Activated effector memory CD4-positive, alpha-beta T cell treated with Interleukin-2 at 50 U/mL for 16 hours (primary cell): ENCODE data around the gene DEDD.
A peak's percentile ranks its signal among the peaks of the same experiment; 100 is the strongest.

Experiments used
- DNase-seq: peaks from one replicate; pipeline ENCODE4 v3.0.0-alpha.2; 2020

Gene DEDD

DNA sequence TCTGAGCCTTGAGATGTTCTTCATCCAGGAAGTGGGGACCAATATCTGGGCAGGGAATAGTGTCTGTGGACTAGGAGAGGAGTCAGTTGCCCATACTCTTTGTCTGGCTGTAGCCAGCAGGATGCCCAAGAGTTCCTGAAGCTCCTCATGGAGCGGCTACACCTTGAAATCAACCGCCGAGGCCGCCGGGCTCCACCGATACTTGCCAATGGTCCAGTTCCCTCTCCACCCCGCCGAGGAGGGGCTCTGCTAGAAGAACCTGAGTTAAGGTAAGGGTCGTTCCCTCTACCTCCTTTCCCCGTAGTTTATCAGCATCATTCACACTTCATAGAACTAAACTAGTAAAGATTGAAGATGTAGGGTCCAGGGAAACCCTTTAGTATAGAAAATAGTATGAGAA lies 30.3 kb upstream of the DEDD start:
- DNase-seq: no peak

DNA sequence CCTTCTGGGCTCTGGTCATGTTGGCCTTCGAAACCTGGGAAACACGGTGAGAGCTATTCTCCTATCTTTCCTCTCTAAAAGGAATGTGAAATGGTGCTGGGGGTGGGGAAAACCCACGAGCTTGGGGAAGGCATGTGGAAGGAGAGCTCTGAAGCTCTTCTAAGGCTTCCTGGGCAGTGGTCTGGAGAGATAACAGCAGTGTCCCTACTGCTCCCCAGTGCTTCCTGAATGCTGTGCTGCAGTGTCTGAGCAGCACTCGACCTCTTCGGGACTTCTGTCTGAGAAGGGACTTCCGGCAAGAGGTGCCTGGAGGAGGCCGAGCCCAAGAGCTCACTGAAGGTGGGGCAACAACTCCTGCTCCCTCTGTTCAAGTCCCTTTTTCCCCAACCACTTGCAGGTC lies 29.6 kb upstream of the DEDD start:
- no peak for DNase-seq

DNA sequence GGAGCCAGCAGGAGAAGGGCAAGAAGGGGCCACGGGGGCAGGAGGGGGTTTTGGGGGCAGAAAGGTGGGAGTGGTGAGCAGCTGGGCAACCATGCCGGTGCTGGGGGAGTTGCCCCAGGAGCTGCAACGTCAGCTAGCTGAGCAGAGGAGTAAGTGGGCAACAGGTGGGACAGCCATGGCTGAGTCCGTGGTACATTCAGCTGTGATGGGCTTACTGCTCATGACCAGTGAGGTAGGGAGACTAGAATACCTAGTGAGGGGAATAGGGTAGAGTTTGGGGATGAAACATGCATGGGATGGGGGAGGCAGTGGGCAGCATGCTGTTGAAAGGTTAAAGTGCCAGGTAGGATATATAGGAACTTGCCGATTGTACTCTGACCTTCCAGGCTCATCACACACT lies 29.2 kb upstream of the DEDD start:
- DNase-seq: no peak

DNA sequence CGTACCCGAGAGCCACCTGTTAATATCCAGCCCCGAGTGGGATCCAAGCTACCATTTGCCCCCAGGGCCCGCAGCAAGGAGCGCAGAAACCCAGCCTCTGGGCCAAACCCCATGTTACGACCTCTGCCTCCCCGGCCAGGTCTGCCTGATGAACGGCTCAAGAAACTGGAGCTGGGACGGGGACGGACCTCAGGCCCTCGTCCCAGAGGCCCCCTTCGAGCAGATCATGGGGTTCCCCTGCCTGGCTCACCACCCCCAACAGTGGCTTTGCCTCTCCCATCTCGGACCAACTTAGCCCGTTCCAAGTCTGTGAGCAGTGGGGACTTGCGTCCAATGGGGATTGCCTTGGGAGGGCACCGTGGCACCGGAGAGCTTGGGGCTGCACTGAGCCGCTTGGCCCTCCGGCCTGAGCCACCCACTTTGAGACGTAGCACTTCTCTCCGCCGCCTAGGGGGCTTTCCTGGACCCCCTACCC lies 28.2 kb upstream of the DEDD start:
- DNase-seq: no peak

DNA sequence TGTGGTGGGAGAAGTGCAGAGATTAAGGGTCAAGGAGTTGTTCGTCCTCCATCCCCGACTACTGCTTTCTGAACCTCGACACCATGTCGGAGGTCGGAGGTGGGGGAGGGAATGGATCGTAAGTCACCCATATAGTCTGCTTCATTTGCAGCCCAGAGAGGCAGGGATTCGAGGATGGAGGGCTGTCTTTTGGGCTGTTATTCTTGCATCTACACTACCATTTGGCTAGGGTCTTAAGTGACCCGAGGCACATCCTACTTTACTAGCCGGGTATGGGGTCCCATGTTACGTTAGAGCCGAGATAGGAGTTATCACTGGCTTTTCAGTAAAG lies 27.4 kb upstream of the DEDD start:
- no peak for DNase-seq

DNA sequence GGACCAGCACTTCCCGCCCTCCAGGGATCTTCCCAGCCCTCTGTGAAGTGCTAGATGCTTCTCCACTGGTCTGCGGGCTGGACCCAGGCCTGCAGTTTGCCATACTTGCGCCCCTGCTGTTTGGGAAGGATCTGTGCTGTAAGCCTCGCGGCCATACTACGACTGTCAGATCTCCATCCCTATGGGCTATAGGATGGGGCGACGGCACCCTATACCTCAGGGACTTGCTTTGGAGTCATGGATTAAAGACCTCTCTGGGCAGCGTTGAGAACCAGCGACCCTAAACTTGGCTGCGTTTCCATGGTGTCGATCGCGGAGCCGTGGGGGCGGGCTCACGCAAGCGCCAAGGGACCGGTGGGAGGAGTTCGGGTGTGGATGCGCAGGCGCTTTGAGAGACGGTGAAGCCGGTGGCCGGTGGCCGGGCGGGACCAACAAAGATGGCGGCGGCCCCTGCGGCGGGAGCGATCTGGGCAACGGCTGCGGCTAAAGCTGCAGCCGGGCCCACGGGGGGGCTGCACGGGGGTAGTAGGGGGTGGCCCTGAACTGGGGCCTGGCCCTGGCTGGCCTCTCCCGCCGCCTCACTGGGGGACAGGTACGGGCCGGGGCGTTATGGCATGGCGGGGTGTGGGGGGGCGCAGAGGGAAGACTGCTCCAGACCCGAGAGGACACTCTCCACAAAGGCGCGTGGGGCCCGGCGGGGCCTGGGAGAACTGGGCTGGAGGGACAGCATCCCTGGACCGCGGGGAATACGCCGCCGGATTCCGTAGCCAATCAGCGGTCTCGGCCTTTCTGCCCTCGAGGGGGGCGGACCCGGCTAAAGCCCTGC lies 26.8 kb upstream of the DEDD start, which contains the start of gene USP21:
Gene USP21, plus strand, starts transcription at position 414 of the 826 bp plus-strand sequence. CDS start 1,141 bp downstream, outside the sequence.
- peak; percentile 89 for DNase-seq

DNA sequence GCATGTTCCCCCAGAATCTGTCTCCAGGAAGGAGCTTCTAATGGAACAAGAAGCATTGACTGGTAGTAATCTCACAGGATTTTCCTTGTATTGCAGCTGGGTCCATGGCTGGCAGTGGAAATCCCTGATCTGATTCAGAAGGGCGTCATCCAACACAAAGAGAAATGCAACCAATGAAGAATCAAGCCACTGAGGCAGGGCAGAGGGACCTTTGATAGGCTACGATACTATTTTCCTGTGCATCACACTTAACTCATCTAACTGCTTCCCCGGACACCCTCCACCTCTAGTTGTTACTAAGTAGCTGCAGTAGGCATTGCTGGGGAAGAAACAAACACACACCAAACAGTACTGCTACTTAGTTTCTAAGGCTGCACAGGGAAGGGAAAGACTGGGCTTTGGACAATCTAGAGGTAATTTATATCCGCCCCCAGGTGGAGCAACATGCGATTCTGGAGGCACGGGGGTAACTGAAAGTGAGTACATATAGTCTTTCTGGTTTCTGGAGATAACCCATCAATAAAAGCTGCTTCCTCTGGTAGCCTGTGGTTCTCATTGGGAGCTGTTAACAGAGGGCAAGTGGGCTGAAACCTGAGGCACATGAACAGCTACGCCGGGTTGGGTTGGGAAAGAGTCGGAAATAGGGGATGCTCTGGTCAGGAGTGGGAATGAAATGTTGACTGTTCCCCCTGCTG lies 26.0 kb upstream of the DEDD start:
- DNase-seq: no peak

DNA sequence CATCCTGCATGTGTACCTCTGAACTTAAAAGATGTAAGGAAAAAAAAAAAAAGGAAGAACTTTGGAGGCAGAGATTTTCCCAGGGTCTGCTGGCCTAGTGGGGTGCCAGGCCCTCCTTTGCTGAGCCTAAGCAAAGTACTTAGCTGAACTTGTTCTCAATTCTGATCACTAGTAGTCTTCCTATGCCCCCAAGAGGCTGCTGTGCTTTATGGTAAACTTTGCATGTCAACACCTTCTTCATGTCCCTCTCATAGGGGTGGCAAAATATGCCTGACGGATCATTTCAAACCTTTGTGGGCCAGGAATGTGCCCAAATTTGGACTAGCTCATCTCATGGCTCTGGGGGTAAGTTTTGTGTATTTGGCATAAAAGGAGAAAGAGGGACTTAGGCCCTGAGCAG lies 25.4 kb upstream of the DEDD start:
- DNase-seq: no peak

DNA sequence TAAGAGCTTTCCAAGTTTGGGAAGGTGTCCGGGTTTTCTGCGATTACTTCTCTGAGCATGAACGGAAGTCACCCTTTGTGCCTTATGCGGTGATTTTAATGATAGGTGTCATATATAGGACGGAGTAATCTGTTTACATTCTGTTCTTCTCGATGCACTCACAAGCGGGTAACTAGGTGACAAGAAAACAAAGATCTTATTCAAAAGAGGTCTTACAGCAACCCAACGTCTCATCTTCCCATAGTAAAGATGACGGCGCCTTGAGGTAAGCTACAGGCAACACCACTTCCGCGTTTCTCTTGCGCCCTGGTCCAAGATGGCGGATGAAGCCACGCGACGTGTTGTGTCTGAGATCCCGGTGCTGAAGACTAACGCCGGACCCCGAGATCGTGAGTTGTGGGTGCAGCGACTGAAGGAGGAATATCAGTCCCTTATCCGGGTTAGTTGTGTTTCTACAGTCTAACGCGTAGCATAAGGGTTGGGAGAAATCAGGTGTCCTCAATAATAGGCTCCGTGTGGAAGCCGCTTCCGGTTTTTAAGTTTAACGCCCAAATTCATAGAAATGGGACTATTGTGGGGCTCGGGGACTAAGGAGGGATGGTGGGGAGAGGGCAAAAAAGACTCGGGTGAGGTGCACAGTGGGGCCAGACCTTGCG lies 21.3 kb upstream of the DEDD start, which contains the start of gene UFC1:
Gene UFC1, plus strand, starts transcription at position 297 of the 656 bp plus-strand sequence. Its CDS starts 20 bp downstream, at position 317.
- peak; percentile 73 for DNase-seq

DNA sequence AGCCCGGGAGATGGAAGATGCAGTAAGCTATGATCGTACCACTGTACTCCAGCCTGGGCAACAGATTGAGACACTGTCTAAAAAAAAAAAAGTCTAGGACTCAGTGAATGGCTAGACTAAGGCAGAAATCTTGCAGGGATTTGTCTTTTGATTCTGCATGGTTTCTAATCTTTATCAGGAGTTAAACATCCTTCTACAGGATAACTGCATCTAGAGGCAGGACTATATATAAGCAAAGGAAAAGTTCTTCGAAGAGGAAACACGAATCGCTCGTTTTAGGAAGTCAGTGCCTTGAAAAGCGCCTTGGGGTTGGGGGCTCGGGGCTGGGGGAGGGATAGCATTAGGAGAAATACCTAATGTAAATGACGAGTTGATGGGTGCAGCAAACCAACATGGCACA lies 20.7 kb upstream of the DEDD start:
- no peak for DNase-seq

DNA sequence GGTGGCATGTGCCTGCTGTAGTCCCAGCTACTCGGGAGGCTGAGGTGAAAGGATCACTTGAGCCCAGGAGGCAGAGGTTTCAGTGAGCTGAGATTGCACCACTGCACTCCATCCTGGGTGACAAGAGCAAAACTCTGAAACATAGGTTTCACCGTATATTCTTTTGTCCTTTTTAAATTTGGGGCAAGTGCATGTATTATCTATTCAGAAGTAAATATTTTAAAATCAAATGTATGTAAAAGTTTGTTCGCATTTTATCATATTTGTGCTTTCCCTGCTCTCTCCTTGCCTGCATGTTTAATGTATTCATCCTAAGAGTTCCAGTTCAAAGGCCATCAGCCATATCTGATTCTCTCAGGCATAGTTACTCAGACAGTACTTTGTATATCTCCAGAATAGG lies 13.4 kb upstream of the DEDD start:
- DNase-seq: no peak

DNA sequence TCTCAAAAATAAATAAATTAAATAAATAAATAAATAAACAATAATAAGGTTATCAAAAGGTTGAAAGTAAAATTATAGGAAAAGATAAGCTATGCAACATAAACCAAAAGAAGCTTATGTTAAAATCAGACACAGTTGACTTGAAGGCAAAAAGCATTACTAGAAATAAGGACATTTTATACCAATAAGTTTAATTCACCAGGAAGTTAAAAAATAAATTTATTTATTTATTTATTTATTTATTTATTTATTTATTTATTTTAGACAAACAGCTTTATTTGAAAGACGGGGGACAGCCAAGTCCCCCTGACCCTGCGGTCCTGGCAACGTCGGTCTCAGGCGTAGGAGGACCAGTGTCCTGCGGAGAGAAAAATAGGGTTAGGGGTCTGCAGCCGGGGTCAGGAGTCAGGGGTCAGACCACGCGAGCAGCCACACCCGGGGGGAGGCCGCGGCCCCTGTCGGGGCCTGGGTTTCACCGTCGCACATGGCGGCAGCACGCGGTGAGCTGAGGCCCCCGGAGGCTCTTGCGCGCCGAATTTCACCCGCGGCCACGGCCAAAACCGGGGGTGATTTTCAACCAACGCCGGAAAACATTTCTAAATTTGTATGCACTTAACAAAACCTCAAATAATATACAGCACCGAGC lies 8.4 kb upstream of the DEDD start:
- no peak for DNase-seq

DNA sequence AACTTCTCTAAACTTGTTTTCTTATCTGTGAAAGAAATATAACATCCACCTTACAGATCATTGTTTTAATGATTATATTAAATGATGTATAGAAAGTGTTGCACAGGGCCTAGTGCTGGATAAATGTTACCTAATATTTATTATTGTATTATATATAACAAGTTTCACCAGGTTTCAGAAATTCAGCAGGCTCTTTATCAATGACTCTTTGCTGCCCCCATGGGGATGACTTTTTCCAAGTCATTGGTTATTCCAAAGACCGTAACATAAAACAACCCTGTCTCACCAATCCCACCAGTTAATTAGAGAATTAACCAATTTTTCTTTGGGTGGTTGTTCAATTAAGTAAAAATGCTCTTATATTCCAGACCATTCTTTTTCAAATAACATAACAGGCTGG lies 7.3 kb upstream of the DEDD start:
- no peak for DNase-seq

DNA sequence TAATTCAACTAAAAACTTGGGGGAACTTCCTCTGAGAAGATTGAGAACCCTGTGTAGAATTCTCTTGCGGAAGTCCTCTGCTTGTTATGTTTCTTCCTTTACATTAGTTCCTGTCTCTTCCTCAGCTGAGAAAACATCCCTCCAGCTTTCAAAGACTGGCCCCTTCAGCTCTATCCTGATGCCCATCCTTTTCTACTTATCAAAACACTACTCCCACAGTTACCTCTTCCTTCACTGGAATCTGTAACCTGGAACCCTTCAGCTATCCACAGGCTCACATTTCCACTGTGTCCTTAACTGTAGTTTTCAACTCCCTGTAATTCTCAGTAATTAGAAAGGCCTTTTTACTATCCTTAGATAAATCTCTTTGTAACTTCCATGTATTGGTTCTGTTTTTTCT lies 6.0 kb upstream of the DEDD start:
- DNase-seq: no peak

DNA sequence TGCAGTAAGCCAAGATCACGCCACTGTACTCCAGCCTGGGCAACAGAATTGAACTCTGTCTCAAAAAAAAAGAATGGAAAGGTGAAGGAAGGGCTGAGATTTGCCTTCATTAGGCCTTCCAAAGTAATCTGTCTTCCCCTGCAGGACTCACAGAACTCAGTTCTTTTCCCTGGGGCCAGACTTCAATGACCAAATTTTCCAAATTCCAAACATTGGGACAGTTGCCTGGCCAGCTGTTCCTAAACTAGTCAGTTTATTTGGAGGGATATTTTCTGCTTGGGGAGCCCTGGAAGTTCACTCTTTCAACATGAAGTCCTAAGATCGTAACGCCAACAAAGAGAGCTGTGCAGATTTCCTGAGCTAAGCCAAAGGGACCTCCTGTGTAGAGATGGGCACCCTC lies 5.4 kb upstream of the DEDD start:
- DNase-seq: no peak

DNA sequence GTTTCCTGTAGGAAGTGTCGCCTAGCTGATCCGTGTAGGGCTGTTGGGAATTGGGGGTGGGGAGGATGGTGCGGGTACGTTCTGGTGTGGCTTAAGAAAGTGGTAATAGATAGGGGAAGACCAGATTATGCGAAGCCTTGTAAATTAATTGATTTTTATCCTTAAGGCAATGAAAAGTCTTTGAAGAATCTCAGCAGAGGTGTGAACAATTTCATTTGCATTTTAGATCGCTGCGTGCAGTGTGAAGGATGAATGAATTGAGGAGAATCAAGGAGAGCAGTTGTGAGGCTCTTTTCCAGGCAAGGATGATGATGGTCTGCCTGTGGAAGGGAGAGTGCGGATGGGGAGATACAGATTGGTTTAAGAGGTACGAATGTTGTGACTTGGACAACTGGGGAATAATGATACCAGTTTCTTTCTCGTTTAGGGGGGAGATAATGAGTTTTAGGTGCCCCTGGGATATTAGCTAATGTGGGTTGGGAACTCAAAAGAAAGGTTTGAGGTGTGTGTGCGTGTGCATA lies 813 bp upstream of the DEDD start:
- DNase-seq: no peak

DNA sequence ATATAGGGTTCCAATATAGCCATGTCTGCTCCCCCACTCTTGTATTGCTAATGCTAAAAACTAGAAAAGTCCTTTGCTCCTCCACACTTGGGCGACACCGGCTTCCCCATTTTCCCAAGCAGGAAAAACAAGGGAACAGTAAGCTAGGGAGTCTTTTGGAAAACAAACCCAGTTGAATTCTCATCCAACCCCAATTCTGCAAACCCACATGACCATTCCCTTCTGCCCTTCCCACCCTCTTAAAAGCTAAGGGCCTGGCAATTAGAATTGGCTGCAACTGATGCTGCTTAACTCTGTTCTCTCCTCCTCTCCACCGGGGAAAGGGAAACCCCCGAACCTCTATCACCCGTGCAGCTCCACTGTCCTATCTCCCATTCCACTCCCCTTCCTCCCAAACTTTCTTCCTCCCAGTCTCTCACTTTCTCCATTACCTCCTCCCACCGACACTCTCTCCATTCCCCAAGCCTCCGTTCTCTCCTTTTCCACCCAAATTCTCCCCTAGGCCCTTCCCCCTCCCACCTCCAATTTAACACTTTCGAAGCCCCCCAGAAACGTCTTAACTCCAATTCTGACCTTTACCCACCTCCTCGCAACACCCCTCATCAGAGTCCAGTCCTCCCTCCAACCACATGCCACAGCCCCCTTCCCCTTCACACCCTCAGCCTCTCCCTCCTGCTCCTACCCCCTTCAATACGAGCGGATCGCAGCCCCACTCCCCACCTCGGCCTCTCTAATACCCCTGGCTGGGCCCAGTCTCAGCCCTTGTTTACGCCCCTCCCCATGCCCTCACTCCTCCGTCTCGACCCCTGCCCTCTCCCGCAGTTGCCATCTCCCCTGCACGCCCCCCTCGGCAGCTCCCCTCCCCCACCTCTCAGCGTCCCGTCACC lies 701 bp downstream of the DEDD start:
- no peak for DNase-seq

DNA sequence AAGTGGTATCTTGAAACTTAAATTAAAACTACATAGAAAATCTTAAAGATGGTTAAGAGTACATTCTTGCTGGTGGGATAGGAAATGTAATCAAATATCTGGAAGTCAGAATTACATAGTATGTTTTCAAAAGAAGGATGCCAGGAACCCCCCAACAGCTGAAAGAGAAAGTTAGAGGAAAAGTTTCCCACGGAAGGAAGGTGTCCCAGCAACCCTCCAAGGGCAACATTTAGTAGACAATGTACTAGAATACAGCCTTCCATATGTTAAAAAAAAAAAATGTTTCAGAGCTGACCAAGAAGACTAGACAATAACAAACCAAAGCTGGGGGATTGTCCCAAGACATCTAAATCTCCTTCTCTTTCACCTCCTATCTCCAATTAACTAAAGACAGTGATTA lies 2.2 kb downstream of the DEDD start:
- no peak for DNase-seq

DNA sequence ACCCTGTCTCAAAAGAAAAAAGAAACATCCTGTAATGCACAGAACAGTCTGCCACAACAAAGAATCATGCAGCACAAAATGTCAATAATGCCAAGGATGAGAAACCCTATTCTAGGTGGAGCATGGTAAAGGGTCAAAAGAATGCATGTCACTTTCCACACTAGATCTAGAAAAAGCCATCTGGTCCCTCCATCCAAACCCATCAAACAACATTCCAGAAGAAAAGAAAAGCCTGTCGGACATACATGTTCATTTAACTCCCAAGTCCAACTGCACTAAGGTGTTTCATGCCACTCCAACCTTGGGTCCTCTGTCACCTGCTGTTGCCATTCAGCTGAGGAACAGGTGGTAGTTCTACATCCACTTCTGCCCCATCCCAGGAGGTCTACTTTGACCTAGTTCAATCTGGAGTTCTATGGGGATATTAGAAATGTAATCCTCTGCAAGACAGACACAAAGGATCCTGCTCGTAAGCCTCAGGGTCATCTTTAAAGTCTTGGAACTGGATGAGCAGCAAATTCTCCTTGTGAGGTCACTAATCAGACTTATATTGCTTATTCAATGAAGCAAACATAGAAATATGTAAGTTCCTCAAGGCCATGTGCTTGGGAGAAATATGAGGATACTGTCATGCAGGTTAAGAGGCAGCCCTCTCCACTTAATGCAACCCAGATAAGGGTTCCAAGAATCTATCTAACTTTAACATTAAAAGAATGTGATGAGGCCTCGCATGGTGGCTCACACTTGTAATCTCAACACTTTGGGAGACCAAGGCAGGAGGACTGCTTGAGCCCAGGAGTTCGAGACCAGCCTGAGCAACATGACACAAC lies 3.7 kb downstream of the DEDD start:
- DNase-seq: no peak

DNA sequence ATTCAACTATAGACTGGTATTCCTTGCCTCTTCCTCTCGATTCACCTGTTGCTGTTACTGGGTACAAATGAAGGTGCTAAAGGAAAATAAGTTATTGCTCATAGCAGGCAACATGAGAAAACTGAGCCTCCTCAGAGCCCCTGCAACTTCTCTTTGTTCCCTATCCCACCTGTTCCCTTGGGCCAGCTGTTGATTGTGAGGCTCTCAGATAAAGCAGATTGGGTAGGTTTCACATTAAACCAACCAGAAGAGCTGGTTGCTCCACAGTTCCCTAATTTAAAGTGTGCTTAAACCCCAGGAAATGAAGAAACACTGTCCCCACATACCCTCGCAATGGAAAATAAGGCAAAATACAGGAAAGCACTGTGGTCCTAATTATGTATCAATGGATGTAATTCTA lies 4.8 kb downstream of the DEDD start:
- DNase-seq: no peak

DNA sequence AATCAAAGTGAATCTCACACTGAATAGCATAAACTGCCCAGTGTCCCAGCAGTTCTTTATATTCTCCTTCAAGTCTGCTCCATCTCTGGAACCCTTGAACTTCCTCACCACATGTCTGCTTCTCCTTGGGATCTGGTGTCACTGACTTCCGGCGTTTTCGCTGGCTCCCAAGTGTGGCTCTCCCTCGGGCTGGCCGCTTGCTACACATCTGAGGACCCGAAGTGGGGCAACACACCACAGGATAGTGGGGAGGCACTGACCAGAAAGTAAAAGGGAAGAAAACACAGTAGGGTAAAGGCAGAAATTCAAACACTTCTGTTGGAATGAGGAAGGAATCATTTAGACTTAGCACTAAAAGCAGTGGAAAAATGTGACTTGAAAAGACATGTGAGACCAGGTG lies 9.5 kb downstream of the DEDD start:
- DNase-seq: no peak
